SK-N-SH (cell line): Measurements from ENCODE around the gene ABCC4.

Experiments
- CHD2 ChIP-seq: fragments of 150-350 bp; IDR thresholded peaks from 2 replicates; pipeline ENCODE4 v1.6.1; 2018; ENCODE audit warnings: low read length; ENCODE audit not compliant: partially characterized antibody
- EP300 ChIP-seq, 2 experiments: IDR thresholded peaks; 2 replicates each; pipeline versions ENCODE4 v1.4.0 to v1.6.1; 2012; ENCODE audit warnings: borderline replicate concordance in 1 of 2, low read depth in 1 of 2, low read length in 1 of 2
- GABPA ChIP-seq: IDR thresholded peaks from 2 replicates; pipeline ENCODE4 v1.4.0; 2012; ENCODE audit warnings: low read depth, mild to moderate bottlenecking
- JUND ChIP-seq: IDR thresholded peaks from 2 replicates; pipeline ENCODE4 v1.4.0; 2012
- POLR2AphosphoS5 ChIP-seq: IDR thresholded peaks from 2 replicates; pipeline ENCODE4 v1.6.1; 2012; ENCODE audit warnings: low read depth, low read length
- RAD21 ChIP-seq: IDR thresholded peaks from 2 replicates; pipeline ENCODE4 v1.6.1; 2012; ENCODE audit warnings: mild to moderate bottlenecking, low read length
- RFX5 ChIP-seq: IDR thresholded peaks from 2 replicates; pipeline ENCODE4 v1.6.1; 2012; ENCODE audit warnings: mild to moderate bottlenecking, improper control_type of control experiment, low read length
- SMC3 ChIP-seq: IDR thresholded peaks from 2 replicates; pipeline ENCODE4 v1.6.1; 2012; ENCODE audit warnings: low read depth, low read length, improper control_type of control experiment
- TAF1 ChIP-seq: IDR thresholded peaks from 2 replicates; pipeline ENCODE4 v1.6.1; 2012; ENCODE audit warnings: low read depth, mild to moderate bottlenecking, low read length, moderate library complexity, borderline replicate concordance
- USF2 ChIP-seq: fragments of 150-350 bp; IDR thresholded peaks from 2 replicates; pipeline ENCODE4 v1.6.1; 2017; ENCODE audit warnings: antibody characterized with exemption, low read length, low read depth, borderline replicate concordance
- ZBTB33 ChIP-seq: IDR thresholded peaks from 2 replicates; pipeline ENCODE4 v1.4.0; 2012; ENCODE audit warnings: low read depth, borderline replicate concordance
- TF ChIP-seq, protein P1 (sequence below): fragments of 200-600 bp; sonication (generic); IDR thresholded peaks from 2 replicates; pipeline ENCODE4 v1.6.1; 2017; ENCODE audit warnings: antibody characterized with exemption, mild to moderate bottlenecking, moderate library complexity

DNA sequence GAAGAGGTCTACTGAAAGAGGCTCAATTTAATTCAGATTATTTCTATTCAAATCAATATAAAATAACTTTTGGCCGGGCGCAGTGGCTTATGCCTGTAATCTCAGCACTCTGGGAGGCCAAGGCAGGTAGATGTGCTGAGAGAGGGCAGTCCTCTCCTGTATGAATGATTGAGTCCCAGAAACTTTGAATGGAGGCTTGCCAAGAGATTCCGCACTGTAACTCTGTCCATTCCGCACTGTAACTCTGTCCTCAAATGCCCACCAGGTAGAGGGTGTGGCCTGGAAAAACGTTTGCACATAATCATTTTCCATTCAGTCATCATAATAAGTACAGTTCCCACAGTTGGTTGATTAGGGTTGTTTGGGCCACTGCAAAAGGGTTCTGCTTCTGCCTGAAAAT, 314.2 kb downstream of the ABCC4 start:
- TF ChIP-seq, protein P1, sequence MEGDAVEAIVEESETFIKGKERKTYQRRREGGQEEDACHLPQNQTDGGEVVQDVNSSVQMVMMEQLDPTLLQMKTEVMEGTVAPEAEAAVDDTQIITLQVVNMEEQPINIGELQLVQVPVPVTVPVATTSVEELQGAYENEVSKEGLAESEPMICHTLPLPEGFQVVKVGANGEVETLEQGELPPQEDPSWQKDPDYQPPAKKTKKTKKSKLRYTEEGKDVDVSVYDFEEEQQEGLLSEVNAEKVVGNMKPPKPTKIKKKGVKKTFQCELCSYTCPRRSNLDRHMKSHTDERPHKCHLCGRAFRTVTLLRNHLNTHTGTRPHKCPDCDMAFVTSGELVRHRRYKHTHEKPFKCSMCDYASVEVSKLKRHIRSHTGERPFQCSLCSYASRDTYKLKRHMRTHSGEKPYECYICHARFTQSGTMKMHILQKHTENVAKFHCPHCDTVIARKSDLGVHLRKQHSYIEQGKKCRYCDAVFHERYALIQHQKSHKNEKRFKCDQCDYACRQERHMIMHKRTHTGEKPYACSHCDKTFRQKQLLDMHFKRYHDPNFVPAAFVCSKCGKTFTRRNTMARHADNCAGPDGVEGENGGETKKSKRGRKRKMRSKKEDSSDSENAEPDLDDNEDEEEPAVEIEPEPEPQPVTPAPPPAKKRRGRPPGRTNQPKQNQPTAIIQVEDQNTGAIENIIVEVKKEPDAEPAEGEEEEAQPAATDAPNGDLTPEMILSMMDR, result no peak
- TF ChIP-seq TAF1 (no peak), GABPA (no peak), JUND (no peak), USF2 (no peak), SMC3 (no peak), POLR2AphosphoS5 (no peak), RFX5 (no peak), CHD2 (no peak), EP300 (IDR thresholded peaks at IDR 0.05; ENCODE audit: borderline replicate concordance in 1 of 2, low read depth in 1 of 2, low read length in 1 of 2) (no peak), ZBTB33 (no peak), RAD21 (no peak)
